H1 (cell line): Measurements from ENCODE around the gene SYCE3. TPM values are rescaled to one million over a fixed set of nuclear protein-coding genes. Genes with fewer than 3 reads are reported as not detected.
A peak's percentile ranks its signal among the peaks of the same experiment; 100 is the strongest.

Experiments used
- CTCF ChIA-PET: fragments of 300-600 bp; sonication (Branson Sonifier 250); formaldehyde crosslinking; loops from one replicate; lab custom pipeline; 2021; ENCODE audit not compliant: partially characterized antibody; lab: Charles Lee
- POLR2A ChIA-PET: fragments of 300-600 bp; sonication (Branson Sonifier 250); formaldehyde crosslinking; loops from one replicate; lab custom pipeline; 2021; ENCODE audit warnings: inconsistent platforms; ENCODE audit not compliant: partially characterized antibody; lab: Charles Lee
- DNase-seq, 2 experiments: peaks; one replicate each; pipeline versions ENCODE4 v3.0.0 to v3.0.0-alpha.2; 2010 to 2022; ENCODE audit warnings: low spot score in 2 of 2, low read depth in 1 of 2, mixed read lengths in 1 of 2
- FAIRE-seq: peaks from 2 replicates; lab custom pipeline; 2011; peaks lifted over from hg19 to GRCh38; lab: Jason Lieb, UNC
- H2AFZ ChIP-seq: 2 replicates; pipeline ENCODE4 v1.8.1; 2012; ENCODE audit warnings: low read length, inconsistent platforms
- H2AK5ac ChIP-seq: 2 replicates; pipeline ENCODE4 v1.6.1; 2013; ENCODE audit warnings: low read depth, low read length
- H2BK120ac ChIP-seq: replicated peaks from 2 replicates; pipeline ENCODE3; 2013; ENCODE audit warnings: low read depth, low read length, inconsistent platforms
- H2BK12ac ChIP-seq: 2 replicates; pipeline ENCODE4 v1.6.1; 2013; ENCODE audit warnings: low read depth, low read length
- H2BK15ac ChIP-seq: 2 replicates; pipeline ENCODE4 v1.6.1; 2013; ENCODE audit warnings: low read length
- H2BK20ac ChIP-seq: 2 replicates; pipeline ENCODE4 v1.6.1; 2013; ENCODE audit warnings: low read length
- H2BK5ac ChIP-seq: 2 replicates; pipeline ENCODE4 v1.6.1; 2013; ENCODE audit warnings: low read depth, low read length
- H3K14ac ChIP-seq: 2 replicates; pipeline ENCODE4 v1.6.1; 2013; ENCODE audit warnings: inconsistent platforms; ENCODE audit not compliant: insufficient read length
- H3K18ac ChIP-seq: 2 replicates; pipeline ENCODE4 v1.6.1; 2013; ENCODE audit warnings: low read length; ENCODE audit errors: extremely low read depth
- H3K23ac ChIP-seq: 2 replicates; pipeline ENCODE4 v1.6.1; 2013; ENCODE audit warnings: inconsistent platforms; ENCODE audit not compliant: insufficient read length
- H3K23me2 ChIP-seq: 2 replicates; pipeline ENCODE4 v1.6.1; 2013; ENCODE audit warnings: low read depth, low read length
- H3K27ac ChIP-seq: 2 replicates; pipeline ENCODE4 v1.6.1; 2011; ENCODE audit warnings: low read depth, low read length, inconsistent platforms
- H3K27me3 ChIP-seq, 4 experiments: replicated peaks in 1 of 4; 1 replicate in 1 of 4; 2 replicates in 3 of 4; pipeline versions ENCODE4 v1.6.1 to v1.8.1; 2011 to 2013; ENCODE audit warnings: low read length in 3 of 4, mild to moderate bottlenecking in 3 of 4, inconsistent platforms in 2 of 4, mixed read lengths in 2 of 4, moderate library complexity in 1 of 4; ENCODE audit not compliant: control insufficient read depth in 3 of 4, insufficient read depth in 3 of 4; ENCODE audit errors: extremely low read depth in 1 of 4
- H3K36me3 ChIP-seq, 4 experiments: 2 replicates each; pipeline versions ENCODE4 v1.6.1 to v1.8.1; 2011 to 2013; ENCODE audit warnings: mild to moderate bottlenecking in 4 of 4, low read length in 3 of 4, moderate library complexity in 2 of 4, control low read depth in 1 of 4, inconsistent platforms in 1 of 4; ENCODE audit not compliant: insufficient read depth in 4 of 4, control insufficient read depth in 2 of 4
- H3K4ac ChIP-seq: replicated peaks from 2 replicates; pipeline ENCODE3; 2013; ENCODE audit warnings: low read length, low read depth, mixed read lengths, inconsistent platforms; ENCODE audit not compliant: insufficient read length
- H3K4me1 ChIP-seq, 4 experiments: replicated peaks in 1 of 4; 1 replicate in 1 of 4; 2 replicates in 3 of 4; pipeline versions ENCODE4 v1.6.1 to v1.8.1; 2011 to 2013; ENCODE audit warnings: low read length in 3 of 4, inconsistent platforms in 2 of 4, mixed read lengths in 1 of 4; ENCODE audit not compliant: insufficient read depth in 4 of 4, control insufficient read depth in 3 of 4
- H3K4me2 ChIP-seq, 2 experiments: 2 replicates each; pipeline versions ENCODE4 v1.6.1 to v1.8.1; 2011 to 2013; ENCODE audit warnings: low read depth in 2 of 2, low read length in 2 of 2, control low read depth in 1 of 2, inconsistent platforms in 1 of 2, mild to moderate bottlenecking in 1 of 2; ENCODE audit not compliant: insufficient read depth in 1 of 2
- H3K4me3 ChIP-seq, 4 experiments: fragments of 200-600, 300-600 bp in 1 of 4; sonication (generic), shearing (Covaris generic), sonication (Bioruptor Twin) in 1 of 4; 2 replicates each; pipeline versions ENCODE4 v1.5.1 to v1.8.1; 2011 to 2016; ENCODE audit warnings: low read length in 4 of 4, low read depth in 3 of 4, control low read depth in 2 of 4, inconsistent platforms in 2 of 4, mild to moderate bottlenecking in 2 of 4, mixed read lengths in 1 of 4, moderate library complexity in 1 of 4; ENCODE audit not compliant: insufficient read depth in 2 of 4; ENCODE audit errors: extremely low read depth in 1 of 4
- H3K56ac ChIP-seq: replicated peaks from 2 replicates; pipeline ENCODE3; 2013; ENCODE audit warnings: low read depth, mild to moderate bottlenecking, mixed read lengths, low read length, inconsistent platforms; ENCODE audit not compliant: insufficient read length
- H3K79me1 ChIP-seq: 2 replicates; pipeline ENCODE4 v1.6.1; 2013; ENCODE audit warnings: low read depth, low read length, control low read depth
- H3K79me2 ChIP-seq, 2 experiments: 2 replicates each; pipeline versions ENCODE4 v1.6.1 to v1.8.1; 2012 to 2013; ENCODE audit warnings: low read length in 2 of 2, mild to moderate bottlenecking in 2 of 2, inconsistent platforms in 1 of 2; ENCODE audit not compliant: insufficient read depth in 2 of 2, control insufficient read depth in 1 of 2
- H3K9ac ChIP-seq, 4 experiments: replicated peaks in 1 of 4; 1 replicate in 1 of 4; 2 replicates in 3 of 4; pipeline versions ENCODE4 v1.6.1 to v1.8.1; 2011 to 2013; ENCODE audit warnings: low read depth in 3 of 4, low read length in 3 of 4, control low read depth in 2 of 4, mild to moderate bottlenecking in 2 of 4, moderate library complexity in 2 of 4, inconsistent platforms in 1 of 4; ENCODE audit errors: extremely low read depth in 1 of 4
- H3K9me3 ChIP-seq, 2 experiments: 2 replicates each; pipeline versions ENCODE4 v1.6.1 to v1.8.1; 2012 to 2013; ENCODE audit warnings: mild to moderate bottlenecking in 2 of 2, moderate library complexity in 2 of 2, control low read depth in 1 of 2, inconsistent platforms in 1 of 2, low read depth in 1 of 2, low read length in 1 of 2, mixed read lengths in 1 of 2; ENCODE audit not compliant: insufficient read depth in 2 of 2
- H4K20me1 ChIP-seq, 2 experiments: replicated peaks in 1 of 2; 2 replicates each; pipeline versions ENCODE3 to v1.8.1; 2011 to 2013; ENCODE audit warnings: inconsistent platforms in 2 of 2, low read length in 2 of 2, mild to moderate bottlenecking in 1 of 2; ENCODE audit not compliant: insufficient read depth in 2 of 2, control insufficient read depth in 1 of 2
- H4K5ac ChIP-seq: 2 replicates; pipeline ENCODE4 v1.6.1; 2013; ENCODE audit warnings: low read length, low read depth, mixed read lengths, inconsistent platforms; ENCODE audit not compliant: insufficient read length
- H4K8ac ChIP-seq: 2 replicates; pipeline ENCODE4 v1.8.0; 2013; ENCODE audit warnings: mild to moderate bottlenecking, moderate library complexity, low read length, inconsistent platforms; ENCODE audit not compliant: insufficient read depth; ENCODE audit errors: extremely low read depth
- H4K91ac ChIP-seq: replicated peaks from 2 replicates; pipeline ENCODE3; 2013; ENCODE audit warnings: low read length, mixed read lengths, inconsistent platforms; ENCODE audit not compliant: insufficient read length
- ASH2L ChIP-seq: fragments of 200-600, 300-600 bp; sonication (generic); IDR thresholded peaks from one replicate; pipeline ENCODE4 v1.7.1; 2017; ENCODE audit warnings: low read length
- FOSL1 ChIP-seq: IDR thresholded peaks from 2 replicates; pipeline ENCODE4 v1.6.1; 2011; ENCODE audit warnings: mild to moderate bottlenecking, low read depth, low read length, moderate library complexity; ENCODE audit not compliant: insufficient read depth
- HDAC6 ChIP-seq: IDR thresholded peaks from one replicate; pipeline ENCODE4 v1.7.1; 2012; ENCODE audit warnings: low read depth, mild to moderate bottlenecking, inconsistent platforms, low read length, moderate library complexity
- KDM1A ChIP-seq: fragments of 200-600, 300-600 bp; sonication (generic); IDR thresholded peaks from 2 replicates; pipeline ENCODE4 v1.7.1; 2016; ENCODE audit warnings: mild to moderate bottlenecking, low read length, borderline replicate concordance
- KDM4A ChIP-seq: IDR thresholded peaks from one replicate; pipeline ENCODE4 v1.7.1; 2012; ENCODE audit warnings: low read depth, mild to moderate bottlenecking, moderate library complexity, low read length, inconsistent platforms; ENCODE audit not compliant: severe bottlenecking
- KDM5A ChIP-seq: fragments of 200-600 bp; IDR thresholded peaks from 2 replicates; pipeline ENCODE4 v1.7.1; 2012; ENCODE audit warnings: mild to moderate bottlenecking, low read length, inconsistent platforms, mixed read lengths
- RXRA ChIP-seq: IDR thresholded peaks from 2 replicates; pipeline ENCODE4 v1.6.1; 2011; ENCODE audit warnings: low read depth, mild to moderate bottlenecking, low read length, moderate library complexity; ENCODE audit not compliant: insufficient read depth
- SAP30 ChIP-seq: fragments of 300-600 bp; sonication (generic); IDR thresholded peaks from 2 replicates; pipeline ENCODE4 v1.7.1; 2012; ENCODE audit warnings: low read length, moderate library complexity, mild to moderate bottlenecking, inconsistent platforms; ENCODE audit not compliant: insufficient read depth, insufficient replicate concordance
- TAF7 ChIP-seq: optimal IDR thresholded peaks from 2 replicates; pipeline ENCODE3; 2011; ENCODE audit warnings: low read depth, mild to moderate bottlenecking, inconsistent platforms, low read length, moderate library complexity, borderline replicate concordance
- ZNF274 ChIP-seq: IDR thresholded peaks from 2 replicates; pipeline ENCODE4 v1.7.0; 2012; ENCODE audit warnings: low read length, borderline replicate concordance; ENCODE audit errors: extremely low read depth
- WGBS, 2 experiments: shearing (Covaris generic) in 1 of 2; methylation state at CpG; one replicate each; pipeline versions ENCODE4 v1.1.6 to v1.1.7; 2013 to 2015; ENCODE audit warnings: low lambda C conversion rate in 2 of 2, mixed read lengths in 2 of 2, inconsistent platforms in 1 of 2, low coverage in 1 of 2, missing lambda C conversion rate in 1 of 2; ENCODE audit not compliant: insufficient replicate concordance in 2 of 2, insufficient coverage in 1 of 2, insufficient read length in 1 of 2; ENCODE audit errors: extremely low coverage in 1 of 2, missing lambda C conversion rate in 1 of 2; 5-methylcytosine and 5-hydroxymethylcytosine counted together
- polyA plus RNA-seq, 7 experiments: library from polyadenylated mRNA; depleted of rRNA in 3 of 7; stranded (reverse) in 5 of 7; unstranded in 2 of 7; fragments of >200 nt in 5 of 7; fragments of 200-250 nt in 2 of 7; gene quantifications; 1 replicate in 5 of 7; 2 replicates in 1 of 7; 4 replicates in 1 of 7; pipeline versions ENCODE4 v1.2.1 to v1.2.3, GENCODE V29; 2011 to 2013; ENCODE audit warnings: missing spikeins in 2 of 7, mixed read lengths in 2 of 7
- total RNA-seq: library from RNA; stranded (reverse); fragmentation: NEBNext Ultra II Directional; extraction: Animal tissue kit (Norgen Biotek cat#: 25700); gene quantifications from 2 replicates; pipeline ENCODE4 v1.2.1, GENCODE V29; 2021
- TF ChIP-seq, protein P1 (sequence below): IDR thresholded peaks from 2 replicates; pipeline ENCODE4 v1.6.1; 2011; ENCODE audit warnings: low read depth, mild to moderate bottlenecking, low read length; ENCODE audit not compliant: insufficient read depth

Gene SYCE3
- total and polyA plus RNA-seq, 2 of the 8 experiments (the other 6 are each of a cell fraction or from before 2014, with no cell fraction given), result 1.9 TPM; not detected in 1

DNA sequence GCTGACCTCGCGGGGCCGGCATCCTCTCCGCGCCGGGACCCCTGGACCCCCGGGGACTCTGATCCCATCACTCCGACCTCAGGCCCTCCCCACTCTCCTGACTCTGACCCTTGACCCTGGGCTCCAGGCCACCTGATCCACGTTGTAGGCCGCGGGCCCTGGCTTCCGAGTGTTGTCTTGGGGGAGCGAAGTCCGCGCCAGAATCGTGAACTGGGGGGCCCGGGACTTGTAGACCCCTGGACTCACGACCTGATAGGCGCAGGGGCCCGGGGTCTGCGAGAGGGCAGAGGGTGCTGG is 32.2 kb downstream of the SYCE3 start:
- no peaks in the 10 kb centered on the region for H3K79me1 ChIP-seq
- ChIA-PET CTCF (no interaction called here), POLR2A (no interaction called here)
- DNase-seq (no peak), FAIRE-seq (no peak)
- H3K9me3 ChIP-seq, result no peaks in the 10 kb centered on the region
- H2BK12ac ChIP-seq, result no peak overlapping the region
- peak overlapping the region; percentile 27 to 68 (median 34) for H3K4me3 ChIP-seq
- no peak overlapping the region for H4K5ac ChIP-seq
- H2BK15ac ChIP-seq, result peak overlapping the region; percentile 46; the same call in 1 of the 2 replicates
- WGBS, 2 experiments, result 7% methylated on average over 13 of the region's 21 CpGs; no CpG with 5 or more reads in 1 of the 2 experiments
- H3K36me3 ChIP-seq, result no peaks in the 10 kb centered on the region
- peaks cover 0 to 26% (median 10%) of the 10 kb centered on the region in 4 experiments; a peak in 5 of 7 replicates for H3K4me1 ChIP-seq
- no peak overlapping the region for H2BK120ac ChIP-seq
- no peak overlapping the region for H3K9ac ChIP-seq
- H2AK5ac ChIP-seq, result no peak overlapping the region
- H3K56ac ChIP-seq, result no peak overlapping the region
- no peak overlapping the region for H3K4ac ChIP-seq
- H3K79me2 ChIP-seq, result no peaks in the 10 kb centered on the region
- peaks cover 25% of the 10 kb centered on the region; the same call in 1 of the 2 replicates for H3K23me2 ChIP-seq
- no peak overlapping the region for H3K14ac ChIP-seq
- peaks cover 43 to 70% (median 60%) of the 10 kb centered on the region in 4 experiments for H3K27me3 ChIP-seq
- H4K20me1 ChIP-seq, result peaks cover 5 to 17% of the 10 kb centered on the region in 2 experiments
- H3K23ac ChIP-seq, result no peak overlapping the region
- H3K4me2 ChIP-seq, result peak overlapping the region; percentile 51 to 92
- H2AFZ ChIP-seq, result no peak overlapping the region
- H2BK20ac ChIP-seq, result no peak overlapping the region
- H3K27ac ChIP-seq, result no peak overlapping the region
- H2BK5ac ChIP-seq, result no peak overlapping the region
- TF ChIP-seq, protein P1, sequence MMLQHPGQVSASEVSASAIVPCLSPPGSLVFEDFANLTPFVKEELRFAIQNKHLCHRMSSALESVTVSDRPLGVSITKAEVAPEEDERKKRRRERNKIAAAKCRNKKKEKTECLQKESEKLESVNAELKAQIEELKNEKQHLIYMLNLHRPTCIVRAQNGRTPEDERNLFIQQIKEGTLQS, result no peak
- TF ChIP-seq KDM5A (no peak), TAF7 (no peak), ZNF274 (no peak), FOSL1 (no peak), RXRA (no peak), SAP30 (no peak), KDM1A (no peak), HDAC6 (no peak), ASH2L (peak; percentile 43), KDM4A (peak; percentile 55)
- H3K18ac ChIP-seq, result no peak overlapping the region; the same call in 1 of the 2 replicates
- H4K91ac ChIP-seq, result no peak overlapping the region
- peak overlapping the region; percentile 85 for H4K8ac ChIP-seq
